B cell (primary cell): ENCODE measurements around the gene ANKRD62.

Experiments
- CTCF ChIP-seq: fragments of 200-600 bp; IDR thresholded peaks from one replicate; pipeline ENCODE4 v1.8.0; 2022; ENCODE audit warnings: antibody characterized with exemption, mild to moderate bottlenecking
- EZH2 ChIP-seq: IDR thresholded peaks from 2 replicates; pipeline ENCODE4 v1.6.1; 2012; ENCODE audit warnings: borderline replicate concordance, low read depth, mild to moderate bottlenecking, moderate library complexity, low read length; ENCODE audit not compliant: insufficient read depth, poor library complexity, severe bottlenecking

- TF ChIP-seq CTCF (no peak), EZH2 (no peak)
Measured at GRCh38 chr18:12119358-12119757, 25.7 kb downstream of the ANKRD62 start.
